DND-41 (cell line): ENCODE data around the gene BTG3.

Experiments
- CTCF ChIP-seq: IDR thresholded peaks from 2 replicates; pipeline ENCODE4 v1.5.1; 2012; ENCODE audit warnings: borderline replicate concordance, low read length, moderate library complexity, mild to moderate bottlenecking; ENCODE audit not compliant: poor library complexity, severe bottlenecking; ENCODE audit errors: extremely low read depth
- EZH2 ChIP-seq: IDR thresholded peaks from 3 replicates; pipeline ENCODE4 v1.6.1; 2012; ENCODE audit warnings: borderline replicate concordance, low read depth, mild to moderate bottlenecking, moderate library complexity, low read length, inconsistent platforms; ENCODE audit not compliant: severe bottlenecking

- no peak for TF ChIP-seq EZH2
- no peak for TF ChIP-seq CTCF
Measured at GRCh38 chr21:17631195-17631594, 18.5 kb upstream of the BTG3 start.
